ENCODE results near the gene LAPTM5.

- no peak for TF ChIP-seq CTCF (IDR thresholded peaks at IDR 0.05)
- no peak for TF ChIP-seq POLR2A (IDR thresholded peaks at IDR 0.05)
Observed at GRCh38 chr1:30724655-30725421, 32.7 kb downstream of the LAPTM5 start.
